Measurements from ENCODE around the gene BCAS3. TPM values are rescaled to one million over a fixed set of nuclear protein-coding genes. Genes with fewer than 3 reads are reported as not detected.

BCAS3 gene
- total and polyA plus RNA-seq, 9 donors = 9.4 to 37.0 (median 21.6) TPM

DNA sequence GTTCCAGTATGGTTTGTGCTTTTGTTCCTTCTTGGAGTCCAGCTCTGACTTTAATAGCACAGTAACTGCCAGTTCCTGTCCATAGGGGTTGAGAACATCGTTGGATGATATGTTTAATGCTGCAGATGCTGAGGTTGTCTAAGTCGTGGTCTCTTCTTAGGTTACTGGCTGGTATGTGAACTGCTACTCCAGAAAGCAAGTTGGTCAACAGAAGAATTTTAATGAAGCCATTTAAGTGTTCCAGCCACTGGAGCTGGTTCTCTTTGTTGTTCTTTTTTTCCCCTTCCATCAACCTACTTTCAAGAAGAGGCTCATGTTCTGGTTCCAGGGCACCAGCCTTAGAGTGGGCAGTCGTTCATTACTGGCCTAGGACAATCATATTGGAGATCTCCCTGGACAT is 581.7 kb downstream of the BCAS3 start:
- 50 to 73% (median 58%) methylated on average over 3 of the region's 3 CpGs for WGBS, 3 donors
- no peak for DNase-seq
- TF ChIP-seq POLR2A (IDR thresholded peaks at IDR 0.05) (no peak), EP300 (IDR thresholded peaks at IDR 0.05) (no peak)
- TF ChIP-seq, protein P1, sequence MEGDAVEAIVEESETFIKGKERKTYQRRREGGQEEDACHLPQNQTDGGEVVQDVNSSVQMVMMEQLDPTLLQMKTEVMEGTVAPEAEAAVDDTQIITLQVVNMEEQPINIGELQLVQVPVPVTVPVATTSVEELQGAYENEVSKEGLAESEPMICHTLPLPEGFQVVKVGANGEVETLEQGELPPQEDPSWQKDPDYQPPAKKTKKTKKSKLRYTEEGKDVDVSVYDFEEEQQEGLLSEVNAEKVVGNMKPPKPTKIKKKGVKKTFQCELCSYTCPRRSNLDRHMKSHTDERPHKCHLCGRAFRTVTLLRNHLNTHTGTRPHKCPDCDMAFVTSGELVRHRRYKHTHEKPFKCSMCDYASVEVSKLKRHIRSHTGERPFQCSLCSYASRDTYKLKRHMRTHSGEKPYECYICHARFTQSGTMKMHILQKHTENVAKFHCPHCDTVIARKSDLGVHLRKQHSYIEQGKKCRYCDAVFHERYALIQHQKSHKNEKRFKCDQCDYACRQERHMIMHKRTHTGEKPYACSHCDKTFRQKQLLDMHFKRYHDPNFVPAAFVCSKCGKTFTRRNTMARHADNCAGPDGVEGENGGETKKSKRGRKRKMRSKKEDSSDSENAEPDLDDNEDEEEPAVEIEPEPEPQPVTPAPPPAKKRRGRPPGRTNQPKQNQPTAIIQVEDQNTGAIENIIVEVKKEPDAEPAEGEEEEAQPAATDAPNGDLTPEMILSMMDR (IDR thresholded peaks at IDR 0.05) = no peak
- Histone ChIP-seq H3K4me1 (ENCODE audit: insufficient read depth) (no peaks in the 10 kb centered on the region), H3K36me3 (no peaks in the 10 kb centered on the region), H3K4me3 (no peak overlapping the region), H3K27me3 (no peaks in the 10 kb centered on the region), H3K27ac (no peak overlapping the region), H3K9me3 (no peaks in the 10 kb centered on the region)
- intact Hi-C loops (cut with DNase I) = loop anchor here in 1 of 4 donors (10.0 kb wide), 2 partner anchors 55 to 135 kb away; partner anchors contain the start of gene TBX2

DNA sequence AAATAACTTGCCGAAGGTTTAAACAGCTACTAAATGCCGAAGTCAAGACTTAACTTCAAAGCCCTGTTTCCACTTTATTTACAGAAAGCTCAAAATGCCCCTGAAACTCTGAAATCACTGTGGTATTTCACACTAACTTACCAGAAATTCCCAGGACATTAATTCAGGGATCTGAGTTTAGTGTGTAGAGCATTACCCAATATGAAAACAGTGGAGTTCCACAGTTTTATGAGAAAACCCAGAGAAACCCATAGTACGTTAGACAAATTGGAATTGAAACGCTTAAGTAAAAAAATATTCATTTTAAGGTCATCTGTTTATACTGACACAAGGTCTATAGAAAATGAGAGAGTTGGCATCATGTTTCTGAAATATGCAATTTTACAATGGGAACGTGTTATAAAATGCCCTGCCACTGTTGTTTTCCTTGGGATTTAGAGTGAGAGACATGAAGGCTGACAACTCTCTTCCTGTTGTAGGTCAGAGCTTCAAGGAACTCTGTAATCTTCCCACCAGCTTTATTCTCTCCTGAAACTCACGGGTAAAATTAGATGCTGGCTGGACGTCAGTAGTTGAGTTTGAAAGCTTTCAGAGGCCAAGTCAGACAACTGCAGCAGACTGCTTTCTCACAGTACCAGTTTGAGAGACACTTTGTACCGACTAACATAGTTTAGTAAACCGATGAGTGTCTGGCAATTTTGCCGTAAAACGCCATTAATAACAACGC is 582.6 kb downstream of the BCAS3 start:
- no peaks in the 10 kb centered on the region for H3K9me3 ChIP-seq
- no peak for DNase-seq
- TF ChIP-seq EP300 (IDR thresholded peaks at IDR 0.05) (no peak), POLR2A (IDR thresholded peaks at IDR 0.05) (no peak)
- TF ChIP-seq, protein P1 (IDR thresholded peaks at IDR 0.05) = no peak
- no peaks in the 10 kb centered on the region for H3K27me3 ChIP-seq
- WGBS, 3 donors = 52 to 58% (median 55%) methylated on average over 12 of the region's 12 CpGs
- intact Hi-C loops (cut with DNase I) = no loop called here
- no peak overlapping the region for H3K27ac ChIP-seq
- no peaks in the 10 kb centered on the region for H3K36me3 ChIP-seq
- H3K4me1 ChIP-seq (ENCODE audit: insufficient read depth) = no peaks in the 10 kb centered on the region
- no peak overlapping the region for H3K4me3 ChIP-seq

DNA sequence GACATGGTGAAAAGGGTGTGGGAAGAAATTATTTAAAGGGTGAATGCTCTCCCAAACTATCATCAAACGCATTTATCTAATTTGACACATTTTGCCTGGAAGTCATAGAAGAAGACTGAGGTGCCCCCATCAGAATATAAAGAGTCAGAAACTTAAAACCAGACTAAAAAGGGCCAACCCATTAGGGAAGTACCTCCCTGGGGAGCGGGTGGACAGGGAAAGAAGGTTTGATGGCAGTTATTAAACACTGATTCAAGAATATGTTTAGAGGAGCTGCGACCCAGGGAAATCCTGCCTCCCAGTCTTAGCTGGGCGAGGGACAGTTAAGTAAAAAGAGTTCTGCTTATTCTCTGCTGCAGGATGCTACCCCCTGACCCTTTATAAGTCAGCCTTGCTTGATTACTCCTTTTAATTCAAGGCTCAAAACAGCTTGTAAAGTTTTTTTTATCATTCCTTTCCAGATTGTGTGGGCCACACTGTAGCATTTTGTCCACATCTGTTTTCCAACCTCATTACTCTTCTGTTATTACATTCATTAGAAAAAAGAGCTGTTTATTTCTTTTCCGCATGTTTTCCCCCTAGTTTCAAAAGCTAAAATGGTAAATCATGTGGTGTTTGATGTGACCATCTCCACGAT is 583.5 kb downstream of the BCAS3 start:
- Histone ChIP-seq H3K27me3 (no peaks in the 10 kb centered on the region), H3K9me3 (no peaks in the 10 kb centered on the region), H3K4me1 (ENCODE audit: insufficient read depth) (no peaks in the 10 kb centered on the region), H3K4me3 (no peak overlapping the region), H3K36me3 (no peaks in the 10 kb centered on the region), H3K27ac (no peak overlapping the region)
- WGBS, 3 donors = 50 to 62% (median 52%) methylated on average over 6 of the region's 6 CpGs
- DNase-seq = no peak
- TF ChIP-seq, protein P1 (IDR thresholded peaks at IDR 0.05) = no peak
- TF ChIP-seq EP300 (IDR thresholded peaks at IDR 0.05) = no peak
- TF ChIP-seq POLR2A (IDR thresholded peaks at IDR 0.05) = no peak
- intact Hi-C loops (cut with DNase I) = no loop called here

DNA sequence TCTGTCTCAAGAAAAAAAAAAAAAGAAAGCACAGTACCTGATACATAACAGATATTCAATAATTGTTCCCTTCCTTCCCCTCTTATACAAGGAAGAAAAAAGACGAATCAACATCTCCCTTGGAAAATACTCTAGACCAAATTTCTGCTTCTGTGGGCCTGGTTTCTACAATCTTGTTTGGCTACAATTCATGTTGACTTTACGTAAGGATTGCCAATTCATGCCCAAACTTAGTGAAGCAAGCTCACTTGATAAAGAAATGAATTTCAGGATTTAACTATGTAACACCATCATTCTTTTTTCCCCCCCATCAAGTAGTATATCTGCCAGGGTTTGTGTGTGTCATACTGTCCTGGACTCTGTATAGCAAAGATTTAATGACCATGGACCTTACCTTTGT is 587.7 kb downstream of the BCAS3 start:
- Histone ChIP-seq H3K9me3 (no peaks in the 10 kb centered on the region), H3K4me3 (no peak overlapping the region), H3K27ac (no peak overlapping the region), H3K27me3 (no peaks in the 10 kb centered on the region), H3K4me1 (ENCODE audit: insufficient read depth) (no peaks in the 10 kb centered on the region), H3K36me3 (no peaks in the 10 kb centered on the region)
- no peak for DNase-seq
- 64 to 83% (median 65%) methylated on average over 2 of the region's 2 CpGs for WGBS, 3 donors
- intact Hi-C loops (cut with DNase I) = no loop called here
- no peak for TF ChIP-seq EP300 (IDR thresholded peaks at IDR 0.05)
- TF ChIP-seq, protein P1 (IDR thresholded peaks at IDR 0.05) = no peak
- no peak for TF ChIP-seq POLR2A (IDR thresholded peaks at IDR 0.05)

Measured in ovary (tissue), 9 donors.